SU-DHL-6 (cell line): ENCODE measurements around the gene BAG3.
A peak's percentile ranks its signal among the peaks of the same experiment; 100 is the strongest.
"Not testable (repeated sequence)": the region's sequence is repeated elsewhere in the genome, so short reads cannot be mapped to it uniquely, and the experiment has no call there.

Source experiments
- H2AFZ ChIP-seq: fragments of 200-600 bp; sonication (generic); 2 replicates; pipeline ENCODE4 v1.6.1; 2014; ENCODE audit warnings: low read depth, mild to moderate bottlenecking, moderate library complexity, mixed read lengths, antibody characterized with exemption, low read length; ENCODE audit not compliant: severe bottlenecking
- H3F3A ChIP-seq: fragments of 200-600 bp; shearing (Covaris generic); 2 replicates; pipeline ENCODE4 v1.6.0; 2016; ENCODE audit warnings: antibody characterized with exemption, mild to moderate bottlenecking; ENCODE audit not compliant: insufficient read depth
- H3K27ac ChIP-seq: fragments of 200-600 bp; sonication (generic); 2 replicates; pipeline ENCODE4 v1.5.1; 2016; ENCODE audit warnings: low read depth, mild to moderate bottlenecking, low read length, moderate library complexity, mixed read lengths
- H3K27me3 ChIP-seq: fragments of 200-600 bp; sonication (generic), shearing (Covaris generic); 2 replicates; pipeline ENCODE4 v1.6.0; 2014; ENCODE audit warnings: mild to moderate bottlenecking, low read length
- H3K36me3 ChIP-seq: fragments of 200-600 bp; sonication (generic); 2 replicates; pipeline ENCODE4 v1.6.1; 2014; ENCODE audit warnings: mild to moderate bottlenecking, low read length, mixed read lengths
- H3K4me2 ChIP-seq: fragments of 300-600, 200-600 bp; shearing (Covaris generic), sonication (generic); 2 replicates; pipeline ENCODE4 v1.6.0; 2014; ENCODE audit warnings: low read length, low read depth, mild to moderate bottlenecking; ENCODE audit not compliant: poor library complexity, severe bottlenecking
- H3K4me3 ChIP-seq: fragments of 200-600 bp; sonication (generic); 2 replicates; pipeline ENCODE4 v1.5.1; 2014; ENCODE audit warnings: antibody characterized with exemption, low read length, mild to moderate bottlenecking, mixed read lengths; ENCODE audit not compliant: insufficient read depth, poor library complexity, severe bottlenecking
- H3K79me2 ChIP-seq: fragments of 200-600 bp; sonication (generic); 2 replicates; pipeline ENCODE4 v1.6.1; 2014; ENCODE audit warnings: mild to moderate bottlenecking, low read length, moderate library complexity; ENCODE audit not compliant: insufficient read depth
- H3K9ac ChIP-seq: fragments of 200-600 bp; sonication (generic); 2 replicates; pipeline ENCODE4 v1.7.0; 2014; ENCODE audit warnings: mild to moderate bottlenecking, low read length
- H3K9me2 ChIP-seq: fragments of 200-600 bp; sonication (generic); replicated peaks from 2 replicates; pipeline ENCODE4 v1.6.1; 2014; ENCODE audit warnings: low read length; ENCODE audit not compliant: insufficient read depth
- H3K9me3 ChIP-seq: fragments of 200-600 bp; sonication (generic); 2 replicates; pipeline ENCODE4 v1.6.1; 2014; ENCODE audit warnings: low read length, mixed read lengths; ENCODE audit not compliant: insufficient read depth
- H4K20me1 ChIP-seq: fragments of 200-600 bp; sonication (generic); 2 replicates; pipeline ENCODE4 v1.6.1; 2014; ENCODE audit warnings: low read depth, mild to moderate bottlenecking, antibody characterized with exemption, low read length, moderate library complexity, mixed read lengths
- EZH2phosphoT487 ChIP-seq: fragments of 200-600 bp; sonication (generic), shearing (Covaris generic); conservative IDR thresholded peaks from 2 replicates; pipeline ENCODE4 v1.6.1; 2018; ENCODE audit warnings: mild to moderate bottlenecking, antibody characterized with exemption, low read length, moderate library complexity, mixed read lengths
- TF ChIP-seq, protein P1 (sequence below): fragments of 200-600 bp; sonication (generic); IDR thresholded peaks from one replicate; pipeline ENCODE4 v1.5.1; 2017; ENCODE audit warnings: antibody characterized with exemption, mild to moderate bottlenecking, low read length, moderate library complexity; ENCODE audit not compliant: insufficient read depth, poor library complexity, severe bottlenecking

BAG3 gene

DNA sequence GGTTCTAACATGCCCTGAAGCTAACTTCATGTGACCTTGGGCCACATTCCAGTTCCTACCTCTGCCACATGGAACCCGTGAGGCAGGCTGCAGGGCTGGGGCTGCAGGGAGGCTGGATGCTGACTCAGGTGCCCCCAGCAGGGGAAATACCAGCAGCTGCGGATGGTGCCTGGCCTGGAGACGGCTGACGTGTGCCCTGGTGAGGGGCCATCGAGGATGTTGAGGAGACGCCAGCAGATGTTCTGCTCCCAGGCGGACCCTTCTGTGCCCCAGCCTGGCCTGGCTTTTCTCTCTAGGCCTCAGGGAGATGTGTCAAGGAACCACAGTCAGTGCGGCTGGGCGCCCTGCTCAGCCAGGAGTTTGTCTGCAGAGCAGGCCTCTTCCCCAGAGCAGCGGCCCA lies 8.8 kb downstream of the BAG3 start:
- Histone ChIP-seq H3F3A (no peaks in the 10 kb centered on the region), H3K9me3 (no peaks in the 10 kb centered on the region), H3K4me2 (no peak overlapping the region), H3K9ac (no peak overlapping the region), H3K4me3 (no peak overlapping the region), H3K27ac (no peak overlapping the region), H3K27me3 (no peaks in the 10 kb centered on the region), H3K36me3 (no peaks in the 10 kb centered on the region), H3K9me2 (no peaks in the 10 kb centered on the region), H2AFZ (no peak overlapping the region), H4K20me1 (no peaks in the 10 kb centered on the region), H3K79me2 (no peaks in the 10 kb centered on the region)
- TF ChIP-seq, protein P1, sequence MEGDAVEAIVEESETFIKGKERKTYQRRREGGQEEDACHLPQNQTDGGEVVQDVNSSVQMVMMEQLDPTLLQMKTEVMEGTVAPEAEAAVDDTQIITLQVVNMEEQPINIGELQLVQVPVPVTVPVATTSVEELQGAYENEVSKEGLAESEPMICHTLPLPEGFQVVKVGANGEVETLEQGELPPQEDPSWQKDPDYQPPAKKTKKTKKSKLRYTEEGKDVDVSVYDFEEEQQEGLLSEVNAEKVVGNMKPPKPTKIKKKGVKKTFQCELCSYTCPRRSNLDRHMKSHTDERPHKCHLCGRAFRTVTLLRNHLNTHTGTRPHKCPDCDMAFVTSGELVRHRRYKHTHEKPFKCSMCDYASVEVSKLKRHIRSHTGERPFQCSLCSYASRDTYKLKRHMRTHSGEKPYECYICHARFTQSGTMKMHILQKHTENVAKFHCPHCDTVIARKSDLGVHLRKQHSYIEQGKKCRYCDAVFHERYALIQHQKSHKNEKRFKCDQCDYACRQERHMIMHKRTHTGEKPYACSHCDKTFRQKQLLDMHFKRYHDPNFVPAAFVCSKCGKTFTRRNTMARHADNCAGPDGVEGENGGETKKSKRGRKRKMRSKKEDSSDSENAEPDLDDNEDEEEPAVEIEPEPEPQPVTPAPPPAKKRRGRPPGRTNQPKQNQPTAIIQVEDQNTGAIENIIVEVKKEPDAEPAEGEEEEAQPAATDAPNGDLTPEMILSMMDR: no peak
- TF ChIP-seq EZH2phosphoT487: no peak

DNA sequence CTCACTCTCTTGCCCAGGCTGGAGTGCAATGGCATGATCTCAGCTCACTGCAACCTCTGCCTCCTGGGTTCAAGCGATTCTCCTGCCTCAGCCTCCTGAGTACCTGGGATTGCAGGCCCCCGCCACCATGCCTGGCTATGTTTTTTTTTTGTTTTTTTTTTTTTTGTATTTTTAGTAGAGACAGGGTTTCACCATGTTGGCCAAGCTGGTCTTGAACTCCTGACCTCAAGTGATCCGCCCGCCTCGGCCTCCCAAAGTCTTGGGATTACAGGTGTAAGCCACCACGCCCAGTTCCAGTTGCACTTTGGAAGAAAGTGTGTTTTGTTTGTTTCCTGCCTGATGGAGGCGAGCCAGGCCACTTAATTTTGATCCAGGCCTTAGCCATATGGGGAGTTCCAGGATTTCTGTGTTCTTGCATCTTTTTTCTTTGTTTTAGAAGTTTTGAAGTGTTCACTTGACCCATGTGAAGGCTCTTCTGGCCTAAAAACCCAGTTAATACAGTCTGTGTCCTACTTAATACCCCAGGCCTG lies 11.0 kb downstream of the BAG3 start:
- not testable (repeated sequence) for H3K9me3 ChIP-seq, H3K27ac ChIP-seq, H3K9me2 ChIP-seq, H3K27me3 ChIP-seq, H3K4me3 ChIP-seq, H2AFZ ChIP-seq, H3F3A ChIP-seq, H3K4me2 ChIP-seq, H3K36me3 ChIP-seq, H3K79me2 ChIP-seq, H3K9ac ChIP-seq, H4K20me1 ChIP-seq

DNA sequence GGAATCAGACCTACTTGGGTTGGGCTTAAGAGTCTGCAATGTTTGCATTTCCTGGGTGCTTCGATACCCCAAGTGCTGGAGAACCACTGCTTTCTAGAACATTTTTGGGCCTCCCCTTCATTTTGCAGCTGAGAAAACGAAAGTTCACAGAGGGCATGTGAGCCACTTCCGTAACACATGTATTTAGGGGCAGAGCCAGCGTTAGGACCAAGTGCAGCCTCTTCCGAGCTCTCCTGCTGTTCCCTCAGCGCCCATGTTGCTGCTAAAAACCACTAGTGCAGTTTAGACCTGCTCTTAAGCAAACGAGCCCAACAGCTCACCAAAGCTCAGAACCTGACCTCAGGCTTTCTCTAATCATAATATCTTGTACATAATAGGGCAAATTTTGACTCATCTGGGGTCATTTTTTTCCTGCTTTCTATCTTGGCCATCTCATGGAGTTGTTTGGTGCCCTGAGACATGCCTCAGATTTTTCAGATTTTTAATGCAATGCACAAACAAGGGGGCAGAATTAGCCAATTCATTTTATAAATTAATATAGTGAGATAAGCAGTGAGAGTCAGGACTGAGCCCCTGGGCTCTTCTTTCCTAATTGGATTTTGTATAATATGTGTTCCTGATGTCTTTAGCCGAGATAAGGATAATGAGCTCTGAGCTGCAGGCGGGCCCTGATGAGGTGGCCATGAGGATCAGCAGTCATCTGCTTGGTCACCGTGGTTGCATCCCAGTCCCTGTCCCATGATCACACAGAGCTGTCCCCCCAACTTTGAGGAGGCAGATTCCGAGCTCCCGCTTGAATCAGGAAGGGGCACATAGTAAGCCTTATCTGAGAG lies 12.9 kb downstream of the BAG3 start:
- Histone ChIP-seq H3K36me3 (no peaks in the 10 kb centered on the region), H2AFZ (peak overlapping the region; percentile 51), H3K27me3 (no peaks in the 10 kb centered on the region), H3F3A (no peaks in the 10 kb centered on the region), H3K9me3 (no peaks in the 10 kb centered on the region), H3K9ac (no peak overlapping the region), H3K79me2 (no peaks in the 10 kb centered on the region), H3K27ac (no peak overlapping the region), H4K20me1 (no peaks in the 10 kb centered on the region), H3K4me2 (peak overlapping the region; percentile 12), H3K4me3 (no peak overlapping the region), H3K9me2 (no peaks in the 10 kb centered on the region)
- TF ChIP-seq, protein P1: no peak
- TF ChIP-seq EZH2phosphoT487: no peak

DNA sequence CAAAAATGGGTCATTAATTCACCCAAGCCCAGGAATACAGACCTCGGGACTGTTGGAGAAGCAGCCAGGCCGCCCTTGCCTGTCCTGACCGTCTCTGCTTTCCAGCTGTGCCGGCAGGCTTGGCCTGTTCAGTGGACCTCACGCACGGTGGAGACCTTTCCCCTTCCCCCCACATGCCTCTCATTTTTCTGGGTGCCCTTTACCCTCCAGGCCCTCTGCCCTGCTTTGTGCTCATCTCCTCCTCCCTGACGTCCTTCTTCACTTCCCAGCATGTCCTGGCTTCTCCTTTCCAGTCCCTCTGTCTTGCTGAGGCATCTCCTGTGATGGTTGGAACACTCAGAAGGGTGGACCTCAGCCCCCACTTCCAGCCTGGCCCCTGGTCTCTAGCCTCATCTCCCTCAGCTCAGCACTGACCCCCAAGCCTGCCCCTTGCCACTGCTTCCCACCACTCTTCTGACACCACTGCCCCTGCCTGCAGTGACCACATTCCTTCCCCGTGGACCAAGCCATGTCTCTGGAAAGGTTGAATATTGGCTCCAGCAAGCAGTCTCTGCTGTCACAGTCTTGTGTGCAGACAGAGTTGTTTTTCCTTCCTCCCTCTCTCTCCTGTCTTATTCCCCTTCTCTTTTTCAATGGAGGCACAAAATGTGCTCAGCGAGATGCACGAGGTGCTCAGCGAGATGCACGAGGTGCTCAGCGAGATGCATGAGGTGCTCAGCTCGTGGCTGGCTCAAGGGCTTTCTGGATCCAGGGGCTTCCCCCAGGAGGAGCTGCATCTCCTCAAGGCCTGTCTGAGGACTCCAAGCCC lies 14.9 kb downstream of the BAG3 start:
- H3K9me2 ChIP-seq: no peaks in the 10 kb centered on the region
- H3K27me3 ChIP-seq: no peaks in the 10 kb centered on the region
- H4K20me1 ChIP-seq: no peaks in the 10 kb centered on the region
- no peak overlapping the region for H3K9ac ChIP-seq
- no peaks in the 10 kb centered on the region for H3K36me3 ChIP-seq
- H3F3A ChIP-seq: no peaks in the 10 kb centered on the region
- no peak overlapping the region for H3K27ac ChIP-seq
- H3K4me3 ChIP-seq: no peak overlapping the region
- no peaks in the 10 kb centered on the region for H3K9me3 ChIP-seq
- no peak overlapping the region for H3K4me2 ChIP-seq
- no peak overlapping the region for H2AFZ ChIP-seq
- no peak for TF ChIP-seq EZH2phosphoT487
- TF ChIP-seq, protein P1: no peak
- H3K79me2 ChIP-seq: no peaks in the 10 kb centered on the region
